GM21367 (cell line): ENCODE results near the gene TARM1.
"Not testable (repeated sequence)": the region's sequence is repeated elsewhere in the genome, so short reads cannot be mapped to it uniquely, and the experiment has no call there.

Experiments
- ATAC-seq: cut with Tn5 transposase; IDR thresholded peaks from one replicate; pipeline ENCODE4 v1.9.1; 2021; ENCODE audit not compliant: unreplicated experiment

Gene TARM1

GRCh38 chr19:54099903-54100255 lies 18.7 kb upstream of the TARM1 start:
- not testable (repeated sequence) for ATAC-seq

DNA sequence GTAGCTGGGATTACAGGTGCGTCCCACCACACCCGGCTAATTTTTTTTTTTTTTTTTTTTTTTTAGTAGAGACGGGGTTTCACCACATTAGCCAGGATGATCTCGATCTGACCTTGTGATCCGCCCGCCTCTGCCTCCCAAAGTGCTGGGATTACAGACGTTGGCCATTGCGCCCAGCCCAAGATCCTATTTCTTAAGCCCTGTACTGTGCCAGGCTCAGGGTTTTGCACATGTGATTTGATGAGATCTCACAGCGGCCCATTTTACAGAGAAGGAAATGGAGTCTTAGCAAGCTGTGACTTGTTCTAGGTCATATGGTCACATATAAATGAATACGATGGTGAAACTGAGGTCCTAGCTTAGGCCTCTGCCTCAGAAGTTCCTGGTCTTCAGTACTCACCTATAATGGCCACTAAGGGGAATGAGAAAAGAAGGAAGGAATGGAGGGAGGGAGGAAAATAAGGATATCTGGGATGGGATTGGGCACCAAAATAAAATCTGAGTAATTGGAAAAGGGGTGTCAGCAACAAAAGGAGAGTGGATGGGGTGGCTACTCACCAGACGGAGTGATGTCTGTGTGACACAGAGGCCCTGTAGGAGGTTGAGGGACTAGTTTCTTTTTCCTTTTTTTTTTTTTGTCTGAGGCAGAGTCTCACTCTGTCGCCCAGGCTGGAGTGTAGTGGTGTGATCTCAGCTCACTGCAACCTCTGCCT lies 18.2 kb upstream of the TARM1 start:
- no peak for ATAC-seq

DNA sequence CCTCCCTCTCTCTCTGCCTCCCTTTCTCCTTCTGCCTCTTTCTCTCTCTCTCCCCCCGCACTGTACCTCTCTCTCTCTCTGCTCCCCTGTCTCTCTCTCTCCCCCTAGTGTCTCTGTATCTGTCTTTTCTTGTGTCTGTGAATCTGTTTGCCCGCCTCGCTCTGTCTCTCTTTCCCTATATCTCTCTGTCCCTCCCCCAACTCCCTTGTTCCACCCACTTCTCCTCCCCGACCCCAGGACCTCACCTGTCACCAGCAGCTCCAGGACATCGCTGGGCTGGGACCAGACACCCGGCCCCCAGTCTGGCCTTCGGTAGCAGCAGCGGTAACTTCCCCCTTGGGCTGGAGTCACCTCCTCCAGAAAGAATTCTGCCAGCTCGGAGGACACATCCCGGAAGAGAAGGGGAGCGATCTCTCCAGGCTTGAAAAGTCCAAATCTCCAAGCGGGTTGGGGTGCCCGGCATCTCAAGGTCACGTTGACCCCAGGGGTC lies 15.5 kb upstream of the TARM1 start:
- no peak for ATAC-seq

- ATAC-seq: not testable (repeated sequence)
These were observed 14.9 kb upstream of the TARM1 start for GRCh38 chr19:54095859-54096616.

GRCh38 chr19:54095136-54095858 lies 14.1 kb upstream of the TARM1 start:
- ATAC-seq: no peak

- ATAC-seq: no peak
These were observed 13.3 kb upstream of the TARM1 start for GRCh38 chr19:54094426-54095000.

GRCh38 chr19:54084410-54084809 lies 3.2 kb upstream of the TARM1 start:
- no peak for ATAC-seq

GRCh38 chr19:54077334-54077733 lies 3.8 kb downstream of the TARM1 start:
- no peak for ATAC-seq

DNA sequence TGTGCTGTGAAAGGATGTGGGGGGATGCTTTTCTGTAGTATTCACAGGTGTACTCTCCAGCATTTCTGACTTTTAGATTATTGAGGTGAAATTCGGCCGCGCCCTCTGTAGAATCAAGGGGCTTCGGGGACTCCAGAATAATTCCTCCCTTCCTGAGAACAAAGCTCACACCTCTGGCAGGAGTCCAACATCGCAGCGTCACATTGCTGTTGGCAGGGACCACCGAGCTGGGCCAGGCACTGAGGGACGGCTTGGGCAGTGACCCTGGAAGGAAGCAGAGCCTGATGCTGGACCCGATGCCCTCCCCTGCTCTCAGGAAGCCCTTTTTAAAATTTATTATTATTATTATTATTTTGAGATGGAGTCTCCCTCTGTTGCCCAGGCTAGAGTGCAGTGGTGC lies 6.3 kb downstream of the TARM1 start:
- ATAC-seq: no peak

GRCh38 chr19:54073829-54074228 lies 7.3 kb downstream of the TARM1 start:
- no peak for ATAC-seq

DNA sequence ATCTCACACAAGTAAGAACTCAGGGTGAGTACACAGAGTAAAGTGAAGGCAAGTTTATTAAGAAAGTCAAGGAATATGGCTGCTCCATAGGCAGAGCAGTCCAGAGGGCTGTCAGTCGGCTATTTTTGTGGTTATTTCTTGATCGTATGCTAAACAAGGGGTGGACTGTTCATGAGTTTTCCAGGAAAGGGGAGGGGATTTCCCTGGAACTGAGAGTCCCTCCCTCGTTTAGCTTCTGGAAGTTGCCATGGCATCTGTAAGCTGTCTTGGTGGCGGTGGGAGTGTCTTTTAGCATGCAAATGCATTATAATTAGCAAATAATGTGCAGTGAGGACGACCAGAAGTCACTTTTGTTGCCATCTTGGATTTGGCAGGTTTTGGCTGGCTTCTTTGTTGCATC lies 11.7 kb downstream of the TARM1 start:
- ATAC-seq: no peak

- no peak for ATAC-seq
These were observed 17.6 kb downstream of the TARM1 start, which contains the start of gene VSTM1 for GRCh38 chr19:54063350-54064116. VSTM1 (minus strand) TSS chr19:54063897; CDS start chr19:54063777, 120 bp downstream.

DNA sequence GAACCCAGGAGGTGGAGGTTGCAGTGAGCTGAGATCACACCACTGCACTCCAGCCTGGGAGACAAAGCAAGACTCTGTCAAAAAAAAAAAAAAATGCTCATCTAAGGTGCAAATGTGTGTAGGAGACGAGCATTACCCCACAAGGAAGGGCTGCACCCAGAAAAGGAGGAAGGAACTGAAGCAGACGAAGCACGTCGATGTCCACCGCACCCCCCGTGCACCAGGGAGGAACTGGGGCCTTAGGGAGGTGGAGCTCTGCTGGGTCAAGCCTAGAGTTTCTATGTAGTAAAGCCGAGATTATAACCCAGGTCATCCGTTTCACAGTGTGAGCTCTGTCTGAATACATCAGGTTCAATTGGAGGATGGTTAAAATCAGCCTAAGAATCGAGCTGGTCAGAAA lies 18.5 kb downstream of the TARM1 start:
- no peak for ATAC-seq

DNA sequence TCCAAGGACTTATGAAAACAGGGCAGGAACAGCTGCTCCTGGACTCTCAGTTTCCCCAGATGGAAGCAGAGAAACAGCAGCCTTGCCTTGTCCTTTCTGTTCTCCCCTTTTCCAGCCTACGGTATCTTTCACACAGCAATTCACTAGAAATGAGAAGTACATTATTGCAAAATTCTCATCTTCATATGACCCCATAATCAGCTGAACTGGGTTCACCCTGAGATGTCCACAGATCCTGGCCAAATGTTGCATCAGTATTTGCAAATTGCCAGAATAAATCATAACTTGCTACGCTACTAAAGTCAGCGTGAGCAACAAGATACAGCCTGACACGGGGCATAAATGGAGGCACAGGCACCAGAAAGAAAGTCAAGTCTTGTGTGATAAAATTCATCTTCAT lies 33.5 kb downstream of the TARM1 start:
- no peak for ATAC-seq

DNA sequence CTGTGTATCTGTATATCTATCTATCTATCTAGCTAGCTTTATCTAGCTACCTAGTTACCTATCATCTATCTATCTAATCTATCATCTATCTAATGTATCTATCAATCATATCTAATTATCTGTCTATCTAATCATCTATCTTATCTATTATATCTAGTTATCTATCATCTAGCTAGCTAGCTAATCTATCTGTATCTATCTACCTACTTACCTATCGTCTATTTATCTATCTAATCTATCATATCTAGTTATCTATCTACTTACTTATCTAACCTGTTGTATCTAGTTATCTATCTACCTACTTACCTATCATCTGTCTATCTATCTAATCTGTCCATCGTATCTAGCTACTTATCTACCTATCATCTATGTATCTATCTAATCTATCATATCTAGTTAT lies 35.4 kb downstream of the TARM1 start:
- no peak for ATAC-seq

GRCh38 chr19:54042989-54043388 lies 38.2 kb downstream of the TARM1 start:
- no peak for ATAC-seq

- no peak for ATAC-seq
These were observed 39.1 kb downstream of the TARM1 start for GRCh38 chr19:54041969-54042606.

DNA sequence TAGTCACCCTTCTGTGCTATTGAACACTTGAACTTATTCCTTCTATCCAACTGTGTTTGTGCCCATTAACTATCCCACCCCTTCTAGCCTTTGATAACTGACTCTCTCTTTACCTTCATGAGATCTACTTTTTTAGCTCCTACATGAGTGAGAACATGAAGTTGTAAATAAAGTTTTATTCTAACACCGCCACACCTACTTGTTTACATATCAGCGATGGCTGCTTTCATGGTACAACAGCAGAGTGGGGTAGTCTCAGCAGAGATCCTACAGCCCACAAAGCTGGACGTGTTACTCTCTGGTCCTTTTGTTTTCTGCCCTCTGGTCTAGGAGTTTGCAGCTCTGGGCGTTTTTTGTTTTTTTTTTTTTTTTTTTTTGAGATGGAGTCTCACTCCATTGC lies 41.2 kb downstream of the TARM1 start:
- no peak for ATAC-seq

DNA sequence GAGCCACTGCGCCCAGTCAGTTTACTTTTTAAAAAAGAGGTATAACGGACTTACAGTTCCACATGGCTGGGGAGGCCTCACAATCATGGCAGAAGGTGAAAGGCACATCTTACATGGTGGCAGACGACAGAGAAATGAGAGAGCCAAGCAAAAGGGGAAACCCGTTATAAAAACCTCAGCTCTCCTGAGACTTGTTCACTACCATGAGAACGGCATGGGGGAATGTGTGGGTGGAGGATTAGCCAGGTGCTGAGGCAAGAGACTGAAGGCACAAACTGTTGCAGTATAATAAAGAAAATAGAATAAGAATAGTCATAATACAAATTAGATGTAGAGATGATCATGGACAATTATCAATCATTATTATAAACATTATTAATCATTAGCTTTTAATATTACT lies 44.6 kb downstream of the TARM1 start:
- not testable (repeated sequence) for ATAC-seq
